ENCODE results near the gene ERVV-1.
"Not testable (repeated sequence)": the region's sequence is repeated elsewhere in the genome, so short reads cannot be mapped to it uniquely, and the experiment has no call there.

ERVV-1 gene, protein sequence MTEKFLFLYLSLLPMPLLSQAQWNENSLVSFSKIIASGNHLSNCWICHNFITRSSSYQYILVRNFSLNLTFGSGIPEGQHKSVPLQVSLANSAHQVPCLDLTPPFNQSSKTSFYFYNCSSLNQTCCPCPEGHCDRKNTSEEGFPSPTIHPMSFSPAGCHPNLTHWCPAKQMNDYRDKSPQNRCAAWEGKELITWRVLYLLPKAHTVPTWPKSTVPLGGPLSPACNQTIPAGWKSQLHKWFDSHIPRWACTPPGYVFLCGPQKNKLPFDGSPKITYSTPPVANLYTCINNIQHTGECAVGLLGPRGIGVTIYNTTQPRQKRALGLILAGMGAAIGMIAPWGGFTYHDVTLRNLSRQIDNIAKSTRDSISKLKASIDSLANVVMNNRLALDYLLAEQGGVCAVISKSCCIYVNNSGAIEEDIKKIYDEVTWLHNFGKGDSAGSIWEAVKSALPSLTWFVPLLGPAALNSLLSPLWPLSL

DNA sequence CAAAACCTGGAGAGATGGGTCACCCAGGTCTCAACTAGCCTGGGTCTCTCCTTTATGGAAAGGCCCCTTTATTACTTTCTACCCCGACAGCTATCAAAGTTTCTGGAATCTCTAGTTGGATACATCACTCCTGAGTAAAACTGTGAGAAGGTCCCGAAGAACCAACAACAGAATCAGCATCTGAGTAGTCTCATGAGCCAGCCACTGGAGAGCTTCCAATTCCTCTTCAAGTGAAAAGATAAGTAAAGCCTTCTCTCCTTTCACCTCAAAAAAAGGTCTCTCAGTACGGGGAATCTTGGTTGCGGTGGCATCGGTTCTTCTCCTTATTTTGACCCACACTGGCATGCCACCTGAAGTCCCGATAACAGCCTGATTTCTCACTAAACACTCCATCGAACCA is at the start of gene ERVV-1:
Gene ERVV-1, plus strand, starts transcription at position 301 of the 400 bp plus-strand sequence. CDS start 170 bp downstream, outside the sequence.
- H3K4me3 ChIP-seq (ENCODE audit: low read depth, low read length), result no peak within 1 kb of the TSS
- H3K27me3 ChIP-seq (ENCODE audit: control insufficient read depth, insufficient read depth, low read length), result no peaks in the 10 kb centered on the region

DNA sequence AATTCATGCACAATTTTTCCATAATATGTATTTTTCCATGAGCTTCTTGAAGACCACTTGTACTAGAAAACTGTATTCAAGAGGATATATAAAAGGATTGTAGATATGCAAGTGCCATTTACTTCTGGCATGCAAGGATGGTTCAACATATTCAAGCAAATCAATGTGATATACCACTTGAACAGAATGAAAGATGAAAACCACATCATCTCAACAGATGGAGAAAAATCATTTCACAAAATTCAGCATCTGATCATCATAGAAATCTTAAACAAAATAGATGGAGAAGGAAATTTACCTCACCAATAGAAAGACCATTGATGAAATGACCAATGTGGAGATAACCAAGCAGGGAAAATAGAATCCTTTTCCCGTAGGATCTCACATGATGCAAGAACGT is 45.9 kb upstream of the ERVV-1 start:
- no peaks in the 10 kb centered on the region for H3K9me3 ChIP-seq (ENCODE audit: control insufficient read depth, insufficient read depth, low read length)
- H3K4me1 ChIP-seq (ENCODE audit: control insufficient read depth, insufficient read depth, low read length), result peaks cover 8% of the 10 kb centered on the region
- H3K27me3 ChIP-seq (ENCODE audit: control insufficient read depth, insufficient read depth, low read length), result no peaks in the 10 kb centered on the region
- no peak overlapping the region for H3K4me3 ChIP-seq (ENCODE audit: low read depth, low read length)
- H3K9ac ChIP-seq (ENCODE audit: low read depth, low read length), result no peak overlapping the region
- H3K36me3 ChIP-seq (ENCODE audit: control insufficient read depth, insufficient read depth, low read length), result no peaks in the 10 kb centered on the region

More for the DNA sequence above, at the start of gene ERVV-1:
- Histone ChIP-seq H3K9me3 (ENCODE audit: control insufficient read depth, insufficient read depth, low read length) (no peaks in the 10 kb centered on the region), H3K4me1 (ENCODE audit: control insufficient read depth, insufficient read depth, low read length) (no peaks in the 10 kb centered on the region), H3K9ac (ENCODE audit: low read depth, low read length) (no peak within 1 kb of the TSS), H3K36me3 (ENCODE audit: control insufficient read depth, insufficient read depth, low read length) (peaks cover 2% of the 10 kb centered on the region)

DNA sequence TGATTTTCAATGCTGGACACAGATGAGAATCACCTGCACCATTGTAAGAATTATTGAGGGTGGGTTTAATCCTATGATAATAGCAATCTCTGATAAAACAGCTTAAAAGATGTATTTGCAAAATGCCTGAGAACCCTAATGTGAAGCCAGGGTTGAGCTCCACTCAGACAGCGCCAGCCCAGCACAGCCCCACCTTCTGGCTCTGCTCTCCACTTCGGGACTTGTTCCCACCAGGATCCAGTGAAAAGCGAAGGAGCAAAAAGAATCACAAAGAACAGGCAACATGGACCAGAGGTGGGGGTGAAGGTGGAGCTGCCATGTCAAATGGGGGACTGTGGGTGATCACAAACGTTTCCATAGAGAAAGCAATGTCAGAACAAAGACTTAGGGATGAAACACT is 32.4 kb upstream of the ERVV-1 start:
- no peak overlapping the region for H3K4me3 ChIP-seq (ENCODE audit: low read depth, low read length)
- no peaks in the 10 kb centered on the region for H3K27me3 ChIP-seq (ENCODE audit: control insufficient read depth, insufficient read depth, low read length)
- H3K36me3 ChIP-seq (ENCODE audit: control insufficient read depth, insufficient read depth, low read length), result no peaks in the 10 kb centered on the region
- H3K9ac ChIP-seq (ENCODE audit: low read depth, low read length), result no peak overlapping the region
- no peaks in the 10 kb centered on the region for H3K4me1 ChIP-seq (ENCODE audit: control insufficient read depth, insufficient read depth, low read length)
- H3K9me3 ChIP-seq (ENCODE audit: control insufficient read depth, insufficient read depth, low read length), result no peaks in the 10 kb centered on the region

DNA sequence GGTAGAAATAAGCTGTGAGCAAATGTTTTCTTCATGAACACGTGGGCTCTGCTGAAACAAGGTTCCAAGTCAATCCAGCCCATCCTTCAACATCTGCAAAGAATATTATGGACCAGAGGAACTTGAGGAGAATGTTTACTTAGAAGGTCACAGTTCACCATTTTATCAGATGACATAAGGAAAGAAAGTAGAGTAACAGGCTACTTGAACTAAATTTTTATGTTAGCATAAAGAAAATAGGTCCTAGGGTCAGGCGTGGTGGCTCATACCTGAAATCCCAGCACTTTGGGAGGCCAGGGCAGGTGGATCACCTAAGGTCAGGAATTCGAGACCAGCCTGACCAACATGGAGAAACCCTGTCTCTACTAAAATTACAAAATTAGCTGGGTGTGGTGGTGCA is 30.6 kb upstream of the ERVV-1 start:
- H3K9ac ChIP-seq (ENCODE audit: low read depth, low read length); H3K9me3 ChIP-seq (ENCODE audit: control insufficient read depth, insufficient read depth, low read length); H3K27me3 ChIP-seq (ENCODE audit: control insufficient read depth, insufficient read depth, low read length); H3K36me3 ChIP-seq (ENCODE audit: control insufficient read depth, insufficient read depth, low read length); H3K4me1 ChIP-seq (ENCODE audit: control insufficient read depth, insufficient read depth, low read length); H3K4me3 ChIP-seq (ENCODE audit: low read depth, low read length): not testable (repeated sequence)

DNA sequence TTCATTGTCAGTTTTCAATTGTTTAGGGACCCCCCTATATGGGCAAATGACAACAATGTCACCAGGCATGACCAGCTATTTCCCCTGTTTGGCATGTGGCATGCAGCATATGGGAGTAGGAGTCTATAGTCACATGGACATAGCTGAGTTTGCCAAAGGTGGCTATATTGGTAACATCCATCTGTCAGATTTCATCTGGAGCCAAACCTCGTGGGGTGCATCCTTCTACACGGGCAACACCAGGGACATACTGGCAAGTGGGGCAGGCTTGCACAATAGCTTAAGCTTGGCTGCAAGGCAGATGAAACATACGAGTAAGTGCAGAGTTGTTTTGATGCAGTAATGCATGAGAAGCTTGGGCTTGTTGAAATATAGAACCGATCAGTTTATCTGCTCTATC is 26.5 kb upstream of the ERVV-1 start:
- Histone ChIP-seq H3K36me3 (ENCODE audit: control insufficient read depth, insufficient read depth, low read length) (no peaks in the 10 kb centered on the region), H3K9me3 (ENCODE audit: control insufficient read depth, insufficient read depth, low read length) (no peaks in the 10 kb centered on the region), H3K4me3 (ENCODE audit: low read depth, low read length) (no peak overlapping the region)

DNA sequence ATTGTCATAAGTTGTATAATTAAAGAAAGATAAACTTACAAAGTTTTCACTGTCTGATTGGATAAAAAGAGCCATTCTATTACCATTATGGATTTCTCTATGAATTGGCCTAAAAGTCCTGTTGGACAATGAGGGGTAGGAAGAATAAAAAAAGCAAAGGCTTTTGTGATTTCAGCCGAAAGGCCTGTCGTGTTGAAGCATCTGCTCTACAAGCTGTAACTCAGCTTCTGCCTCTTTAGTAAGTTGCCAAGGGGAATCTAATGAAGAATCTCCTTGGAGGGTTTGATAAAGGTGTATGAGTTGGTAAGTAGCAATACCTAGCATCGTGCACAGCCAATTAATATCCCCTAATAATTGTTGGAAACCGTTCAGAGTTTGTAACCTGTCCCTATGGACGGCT is 25.2 kb upstream of the ERVV-1 start:
- no peaks in the 10 kb centered on the region for H3K9me3 ChIP-seq (ENCODE audit: control insufficient read depth, insufficient read depth, low read length)
- no peak overlapping the region for H3K9ac ChIP-seq (ENCODE audit: low read depth, low read length)
- H3K4me3 ChIP-seq (ENCODE audit: low read depth, low read length), result no peak overlapping the region
- peaks cover 3% of the 10 kb centered on the region for H3K4me1 ChIP-seq (ENCODE audit: control insufficient read depth, insufficient read depth, low read length)
- H3K27me3 ChIP-seq (ENCODE audit: control insufficient read depth, insufficient read depth, low read length), result peaks cover 16% of the 10 kb centered on the region
- no peaks in the 10 kb centered on the region for H3K36me3 ChIP-seq (ENCODE audit: control insufficient read depth, insufficient read depth, low read length)

More for the DNA sequence above, 26.5 kb upstream of the ERVV-1 start:
- no peak overlapping the region for H3K9ac ChIP-seq (ENCODE audit: low read depth, low read length)
- H3K4me1 ChIP-seq (ENCODE audit: control insufficient read depth, insufficient read depth, low read length), result no peaks in the 10 kb centered on the region
- H3K27me3 ChIP-seq (ENCODE audit: control insufficient read depth, insufficient read depth, low read length), result peaks cover 8% of the 10 kb centered on the region

DNA sequence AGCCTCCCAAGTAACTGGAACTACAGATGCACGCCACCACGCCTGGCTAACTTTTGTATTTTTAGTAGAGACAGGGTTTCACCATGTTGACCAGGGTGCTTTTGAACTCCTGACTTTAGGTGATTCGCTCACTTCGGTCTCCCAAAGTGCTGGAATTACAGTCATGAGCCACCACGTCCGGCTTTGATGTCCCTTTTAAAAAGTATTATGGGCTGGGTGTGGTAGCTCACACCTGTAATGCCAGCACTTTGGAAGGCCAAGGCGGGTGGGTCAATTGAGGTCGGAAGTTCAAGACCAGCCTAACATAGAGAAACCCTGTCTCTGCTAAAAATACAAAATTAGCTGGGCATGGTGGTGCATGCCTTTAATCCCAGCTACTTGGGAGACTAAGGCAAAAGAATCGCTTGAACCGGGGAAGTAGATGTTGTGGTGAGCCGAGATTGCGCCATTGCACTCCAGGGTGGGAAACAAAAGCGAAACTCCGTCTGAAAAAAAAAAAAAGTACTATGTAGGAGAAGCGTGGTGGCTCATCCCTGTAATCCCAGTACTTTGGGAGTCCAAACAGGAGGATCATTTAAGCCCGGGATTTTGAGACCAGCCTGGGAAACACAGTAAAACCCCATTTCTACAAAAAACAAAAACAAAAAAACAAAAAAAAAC is 22.8 kb upstream of the ERVV-1 start:
- H3K9ac ChIP-seq (ENCODE audit: low read depth, low read length), result no peak overlapping the region
- H3K4me3 ChIP-seq (ENCODE audit: low read depth, low read length), result no peak overlapping the region
- no peaks in the 10 kb centered on the region for H3K9me3 ChIP-seq (ENCODE audit: control insufficient read depth, insufficient read depth, low read length)
- H3K4me1 ChIP-seq (ENCODE audit: control insufficient read depth, insufficient read depth, low read length), result peaks cover 3% of the 10 kb centered on the region
- peaks cover 25% of the 10 kb centered on the region for H3K27me3 ChIP-seq (ENCODE audit: control insufficient read depth, insufficient read depth, low read length)
- H3K36me3 ChIP-seq (ENCODE audit: control insufficient read depth, insufficient read depth, low read length), result no peaks in the 10 kb centered on the region

DNA sequence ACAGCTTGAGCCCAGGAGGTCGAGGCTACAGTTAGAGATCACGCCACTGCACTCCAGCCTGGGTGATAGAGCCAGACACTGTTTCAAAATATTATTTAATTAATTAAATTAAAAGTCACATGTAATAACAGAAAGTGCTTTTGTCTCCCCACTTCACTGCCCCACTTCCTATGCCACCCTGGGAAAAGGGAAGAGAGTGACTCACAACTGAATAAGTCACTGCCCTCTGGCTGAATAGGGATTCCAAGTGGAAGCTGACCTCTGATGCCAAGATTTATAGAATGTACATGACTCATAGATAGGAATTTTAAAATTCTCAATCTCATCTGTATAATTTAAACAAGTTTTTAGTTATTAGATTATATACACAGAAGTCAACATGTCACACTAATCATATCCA is 22.2 kb upstream of the ERVV-1 start:
- Histone ChIP-seq H3K9ac (ENCODE audit: low read depth, low read length) (no peak overlapping the region), H3K9me3 (ENCODE audit: control insufficient read depth, insufficient read depth, low read length) (no peaks in the 10 kb centered on the region), H3K4me3 (ENCODE audit: low read depth, low read length) (no peak overlapping the region), H3K36me3 (ENCODE audit: control insufficient read depth, insufficient read depth, low read length) (no peaks in the 10 kb centered on the region), H3K4me1 (ENCODE audit: control insufficient read depth, insufficient read depth, low read length) (peaks cover 3% of the 10 kb centered on the region), H3K27me3 (ENCODE audit: control insufficient read depth, insufficient read depth, low read length) (peaks cover 29% of the 10 kb centered on the region)

DNA sequence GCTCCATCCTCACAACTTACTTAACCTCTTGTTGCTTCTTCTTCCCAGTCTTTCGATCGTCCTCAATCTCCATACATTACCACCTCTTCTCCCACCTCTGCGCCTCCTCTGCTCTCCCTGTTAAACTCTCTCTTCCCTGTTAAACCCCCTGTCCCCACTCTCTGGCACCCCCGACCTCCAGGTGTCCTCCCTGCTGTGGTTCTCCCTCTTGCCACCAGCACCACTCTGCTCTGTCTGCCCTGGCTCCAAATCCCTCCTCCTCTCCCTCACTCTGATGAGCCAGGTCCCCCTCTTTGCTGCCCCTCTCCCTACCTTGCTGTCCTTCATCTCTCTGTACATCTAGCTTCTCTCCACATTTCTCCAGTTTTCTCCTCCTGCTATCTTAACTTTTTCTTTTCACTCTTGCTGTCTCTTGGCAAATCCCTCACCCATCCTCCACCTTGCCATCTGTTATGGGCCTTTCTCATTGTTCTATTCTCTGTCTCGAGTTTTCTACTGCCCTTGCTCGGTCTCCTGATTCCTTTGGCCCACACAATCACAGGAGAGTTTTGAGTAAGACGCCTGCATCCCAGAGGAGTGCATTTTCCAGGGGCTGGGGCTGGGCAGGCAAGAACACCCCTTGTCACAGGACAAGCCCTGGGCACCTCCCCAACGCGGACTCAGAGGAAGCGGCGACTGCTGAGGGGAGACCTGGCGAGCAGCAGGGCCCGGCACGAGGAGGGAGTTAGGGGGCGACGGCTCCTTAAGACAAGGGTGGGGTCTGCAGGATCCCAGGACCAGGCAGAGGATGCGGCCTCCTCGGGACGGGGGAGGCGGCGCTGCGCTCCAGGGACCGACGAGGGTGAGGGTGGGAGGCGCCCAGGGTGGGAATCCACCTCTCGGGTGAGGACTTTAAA is 21.4 kb upstream of the ERVV-1 start:
- H3K9me3 ChIP-seq (ENCODE audit: control insufficient read depth, insufficient read depth, low read length), result no peaks in the 10 kb centered on the region
- no peaks in the 10 kb centered on the region for H3K36me3 ChIP-seq (ENCODE audit: control insufficient read depth, insufficient read depth, low read length)
- H3K4me3 ChIP-seq (ENCODE audit: low read depth, low read length), result peak overlapping the region; percentile 58
- peaks cover 3% of the 10 kb centered on the region for H3K4me1 ChIP-seq (ENCODE audit: control insufficient read depth, insufficient read depth, low read length)
- H3K9ac ChIP-seq (ENCODE audit: low read depth, low read length), result no peak overlapping the region
- peaks cover 30% of the 10 kb centered on the region for H3K27me3 ChIP-seq (ENCODE audit: control insufficient read depth, insufficient read depth, low read length)

DNA sequence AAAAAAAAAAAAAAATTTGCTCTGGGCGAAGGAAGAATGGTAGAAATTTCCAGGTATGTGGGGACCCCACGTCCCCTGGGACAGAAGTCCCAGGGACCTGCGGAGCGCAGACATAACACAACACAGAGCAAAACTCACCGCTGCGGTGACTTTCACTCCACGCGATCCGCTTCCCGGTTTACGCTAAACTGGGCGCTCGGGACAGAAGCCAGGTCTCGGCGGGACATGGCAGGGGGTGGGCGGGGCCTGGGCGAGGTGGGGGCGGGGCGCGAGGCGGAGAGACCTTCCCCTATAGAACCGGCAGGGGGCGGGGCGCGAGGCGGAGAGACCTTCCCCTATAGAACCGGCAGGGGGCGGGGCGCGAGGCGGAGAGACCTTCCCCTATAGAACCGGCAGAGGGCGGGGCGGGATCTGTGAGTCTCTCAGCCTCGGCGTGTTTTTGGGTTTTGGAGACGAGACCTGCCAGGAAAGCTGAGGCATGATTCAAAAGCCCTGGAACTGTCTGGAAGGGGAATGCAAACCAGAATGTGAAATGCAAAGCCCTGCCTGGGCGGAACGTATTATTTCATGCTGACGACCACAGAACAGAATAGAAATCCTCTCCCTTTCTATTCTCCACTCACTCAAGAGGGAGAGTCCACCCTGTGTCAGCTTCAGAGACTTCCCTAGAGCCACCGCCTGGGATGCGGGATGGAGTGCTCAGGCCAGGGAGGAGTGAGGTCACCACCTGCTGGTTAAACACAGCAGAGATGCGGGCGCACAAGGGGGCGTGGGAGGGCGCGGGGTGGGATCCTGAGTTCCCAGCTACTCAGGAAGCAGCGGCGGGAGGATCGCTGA is 20.2 kb upstream of the ERVV-1 start:
- H3K9ac ChIP-seq (ENCODE audit: low read depth, low read length), result no peak overlapping the region
- peaks cover 3% of the 10 kb centered on the region for H3K4me1 ChIP-seq (ENCODE audit: control insufficient read depth, insufficient read depth, low read length)
- peaks cover 35% of the 10 kb centered on the region for H3K27me3 ChIP-seq (ENCODE audit: control insufficient read depth, insufficient read depth, low read length)
- H3K36me3 ChIP-seq (ENCODE audit: control insufficient read depth, insufficient read depth, low read length), result no peaks in the 10 kb centered on the region
- peak overlapping the region; percentile 58 for H3K4me3 ChIP-seq (ENCODE audit: low read depth, low read length)
- no peaks in the 10 kb centered on the region for H3K9me3 ChIP-seq (ENCODE audit: control insufficient read depth, insufficient read depth, low read length)

DNA sequence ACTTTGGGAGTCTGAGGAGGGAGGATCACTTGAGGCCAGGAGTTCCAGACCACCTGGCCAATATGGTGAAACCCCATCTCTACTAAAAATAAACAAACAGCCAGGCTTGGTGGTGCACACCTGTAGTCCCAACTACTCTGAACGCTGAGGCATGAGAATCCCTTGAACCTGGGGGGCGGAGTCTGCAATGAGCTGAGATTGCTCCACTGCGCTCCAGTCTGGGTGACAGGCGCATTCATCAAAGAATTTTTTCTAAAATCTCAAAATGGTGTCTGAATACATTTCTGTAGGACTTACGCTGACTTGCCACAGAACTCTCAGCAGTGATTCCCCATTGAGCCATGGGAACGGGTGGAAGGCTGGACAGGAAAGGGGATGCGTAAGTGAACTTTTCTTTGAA is 18.0 kb upstream of the ERVV-1 start:
- Histone ChIP-seq H3K36me3 (ENCODE audit: control insufficient read depth, insufficient read depth, low read length) (no peaks in the 10 kb centered on the region), H3K4me1 (ENCODE audit: control insufficient read depth, insufficient read depth, low read length) (peaks cover 3% of the 10 kb centered on the region), H3K4me3 (ENCODE audit: low read depth, low read length) (no peak overlapping the region), H3K27me3 (ENCODE audit: control insufficient read depth, insufficient read depth, low read length) (peaks cover 47% of the 10 kb centered on the region), H3K9me3 (ENCODE audit: control insufficient read depth, insufficient read depth, low read length) (no peaks in the 10 kb centered on the region), H3K9ac (ENCODE audit: low read depth, low read length) (no peak overlapping the region)
